NCI-H2227 (cell line): ENCODE measurements around the gene IL20RB.
A peak's percentile ranks its signal among the peaks of the same experiment; 100 is the strongest.

ENCODE experiments used
- DNase-seq: peaks from one replicate; lab custom pipeline; 2025; ENCODE audit not compliant: unreplicated experiment; lab: John Stamatoyannopoulos, UW

The IL20RB gene

GRCh38 chr3:136943436-136943835 lies 14.3 kb upstream of the IL20RB start:
- DNase-seq, result no peak

DNA sequence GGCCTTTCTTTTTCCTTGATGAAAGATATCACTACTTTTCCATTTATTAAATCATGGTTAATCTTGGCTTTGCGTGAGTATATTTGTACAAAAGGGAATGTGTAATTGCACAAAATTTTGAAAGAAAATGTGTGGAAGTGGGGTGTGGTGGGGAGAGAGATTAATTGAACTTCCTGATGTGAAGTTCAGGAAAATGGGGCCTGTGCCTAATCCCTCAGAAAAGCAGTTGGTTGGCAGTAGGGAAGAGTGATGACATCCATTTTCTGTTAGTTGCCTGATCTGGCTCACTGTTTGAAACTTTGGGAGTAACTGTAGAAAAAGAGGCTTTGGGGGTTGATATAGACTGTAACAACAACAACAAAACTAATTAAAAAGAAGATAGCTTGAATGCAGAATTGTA lies 10.8 kb upstream of the IL20RB start:
- DNase-seq, result no peak

DNA sequence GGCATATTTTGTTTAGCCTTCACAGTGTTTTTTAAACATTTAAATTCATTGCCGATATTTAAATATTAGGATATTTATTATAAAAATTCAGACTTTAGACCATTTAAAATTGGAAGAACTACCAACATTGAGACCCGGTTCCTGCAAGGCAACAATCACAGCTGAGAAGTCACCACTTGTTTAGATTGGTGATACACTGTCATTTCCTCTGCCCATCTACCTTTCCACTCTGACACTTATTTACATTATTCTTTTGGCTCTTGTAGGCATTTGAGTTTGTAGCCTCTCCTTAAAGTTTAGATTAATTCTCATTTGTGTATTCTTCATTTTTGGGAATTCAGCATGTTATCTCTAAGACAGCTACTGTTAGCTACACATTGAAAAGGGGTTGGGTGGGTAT lies 10.3 kb upstream of the IL20RB start:
- no peak for DNase-seq

GRCh38 chr3:136949146-136949545 lies 8.6 kb upstream of the IL20RB start:
- no peak for DNase-seq

DNA sequence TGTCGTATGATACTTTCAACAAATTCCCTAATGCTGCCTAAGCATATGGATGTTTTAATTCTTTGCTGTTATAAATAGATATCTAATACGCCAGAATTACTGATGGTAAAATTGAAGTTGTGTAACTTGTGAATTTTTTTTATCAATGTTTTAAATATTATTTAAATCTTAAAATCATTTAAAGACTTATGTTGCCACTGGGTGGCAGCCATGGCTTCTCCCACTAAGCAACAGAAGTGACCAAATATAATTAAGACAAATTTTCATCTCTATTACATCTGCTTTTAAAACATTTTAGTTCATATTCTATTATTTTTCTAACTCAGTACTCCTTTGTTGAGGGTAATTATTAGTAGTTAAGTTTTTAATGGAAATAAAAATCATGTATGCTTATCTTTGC lies 8.1 kb upstream of the IL20RB start:
- no peak for DNase-seq

- no peak for DNase-seq
These were observed 7.2 kb upstream of the IL20RB start for GRCh38 chr3:136950623-136951022.

DNA sequence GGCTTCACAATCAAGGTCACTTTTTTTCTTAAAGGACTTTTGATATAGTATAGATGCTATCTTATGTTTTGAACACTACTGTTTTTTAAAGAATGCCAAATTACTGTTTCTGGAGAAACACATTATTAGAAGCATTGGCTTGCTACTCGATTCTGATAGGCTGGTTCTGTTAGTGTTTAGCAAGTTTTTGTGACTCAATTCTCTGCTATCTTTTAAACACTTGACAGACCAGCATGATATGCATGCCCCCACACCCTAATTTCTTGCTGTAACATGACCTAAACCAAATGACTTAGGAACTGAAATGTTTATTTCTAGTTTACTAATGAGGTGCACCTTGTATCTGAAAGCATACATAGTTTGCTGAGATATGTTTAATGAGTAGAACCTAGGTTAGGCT lies 5.5 kb upstream of the IL20RB start:
- DNase-seq, result no peak

GRCh38 chr3:136954251-136954650 lies 3.5 kb upstream of the IL20RB start:
- DNase-seq, result no peak

DNA sequence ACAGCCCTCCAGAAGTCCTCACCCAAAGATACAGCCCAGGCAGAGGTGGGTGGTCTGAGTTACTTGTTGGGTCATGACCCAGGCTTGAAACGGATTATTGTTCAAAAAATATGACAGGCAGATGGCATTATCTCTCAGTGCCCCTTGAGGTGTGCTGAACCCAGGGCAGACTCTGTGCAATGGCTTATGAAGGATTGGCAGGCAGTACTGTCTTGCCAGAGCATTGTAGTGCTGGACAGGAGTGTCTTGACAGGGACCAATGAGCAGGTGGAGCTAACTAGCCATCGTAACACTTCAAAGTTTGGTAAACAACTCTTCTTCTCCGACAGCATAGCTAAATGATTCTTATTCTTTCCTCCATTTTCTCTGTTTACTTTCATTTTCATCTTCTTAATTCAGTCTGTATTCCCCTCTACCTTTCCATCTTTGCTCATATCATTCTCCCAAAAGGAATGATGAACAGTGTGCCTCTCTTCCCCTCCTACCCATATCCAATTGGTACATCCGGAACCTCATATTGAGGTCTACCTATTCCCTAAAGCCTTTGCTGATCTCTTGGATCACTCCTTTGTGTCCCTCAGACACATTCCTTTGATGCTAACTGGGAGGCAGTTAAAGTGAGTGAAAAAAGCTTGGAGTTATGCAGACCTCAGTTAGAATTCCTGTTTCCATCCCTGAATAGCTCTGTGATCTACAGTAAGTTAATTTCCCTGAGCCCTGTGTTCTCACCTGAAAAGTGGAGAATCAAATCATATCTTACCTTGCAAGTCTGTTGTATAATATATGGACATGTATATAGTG lies 2.6 kb upstream of the IL20RB start:
- DNase-seq, result no peak

GRCh38 chr3:136955813-136956212 lies 2.0 kb upstream of the IL20RB start:
- no peak for DNase-seq

- DNase-seq, result no peak
These were observed 812 bp upstream of the IL20RB start for GRCh38 chr3:136956971-136957370.

GRCh38 chr3:136958939-136959338 lies 1.2 kb downstream of the IL20RB start:
- DNase-seq, result no peak

DNA sequence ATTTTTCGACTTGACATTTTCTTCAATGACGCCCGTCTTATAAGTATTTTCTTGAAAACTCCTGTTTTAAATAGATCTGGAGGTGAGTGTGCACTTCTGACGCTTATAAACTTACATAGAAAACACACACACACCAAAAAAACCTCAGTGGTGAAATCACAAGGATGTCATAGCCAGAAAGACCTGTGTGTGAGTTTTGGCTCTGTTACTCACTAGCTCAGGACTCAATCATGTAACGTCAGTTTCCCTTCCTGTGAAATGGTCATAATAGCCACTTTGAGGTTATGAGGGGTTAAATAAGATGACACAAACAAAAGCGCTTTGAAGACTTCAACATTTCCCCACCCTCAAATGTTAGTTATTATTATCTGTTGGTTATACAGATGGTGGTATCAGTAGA lies 1.8 kb downstream of the IL20RB start:
- DNase-seq, result no peak

GRCh38 chr3:136960838-136961836 lies 3.4 kb downstream of the IL20RB start:
- DNase-seq, result no peak

GRCh38 chr3:136962927-136963326 lies 5.1 kb downstream of the IL20RB start:
- DNase-seq, result no peak

DNA sequence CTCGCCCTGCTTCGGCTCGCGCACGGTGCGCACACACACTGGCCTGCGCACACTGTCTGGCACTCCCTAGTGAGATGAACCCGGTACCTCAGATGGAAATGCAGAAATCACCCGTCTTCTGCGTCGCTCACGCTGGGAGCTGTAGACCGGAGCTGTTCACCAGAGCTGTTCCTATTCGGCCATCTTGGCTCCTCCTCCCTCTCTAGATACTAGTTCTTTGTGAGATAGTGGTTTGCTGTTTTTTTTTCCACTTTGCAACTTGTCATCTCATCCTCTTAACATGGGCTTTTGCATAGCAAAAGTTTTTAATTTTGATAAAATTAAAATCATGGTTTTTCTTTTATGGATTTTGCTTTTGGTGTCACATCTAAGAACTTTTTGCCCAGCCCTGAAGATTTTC lies 11.8 kb downstream of the IL20RB start:
- peak; percentile 26 for DNase-seq

DNA sequence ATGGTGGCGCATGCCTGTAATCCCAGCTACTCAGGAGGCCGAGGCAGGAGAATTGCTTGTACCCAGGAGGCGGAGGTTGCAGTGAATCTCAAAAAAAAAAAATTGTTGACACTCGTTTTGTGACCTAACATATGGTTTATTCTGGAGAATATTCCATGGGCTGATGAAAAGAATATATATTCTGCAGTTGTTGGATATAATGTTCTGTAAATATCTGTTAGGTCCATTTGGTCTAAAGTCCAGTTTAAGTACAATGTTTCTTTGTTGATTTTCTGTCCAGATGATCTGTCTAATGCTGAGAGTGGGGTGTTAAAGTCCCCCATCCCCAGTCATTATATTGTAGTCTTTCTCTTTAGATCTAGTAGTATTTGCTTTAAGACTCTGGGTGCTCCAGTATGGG lies 15.6 kb downstream of the IL20RB start:
- DNase-seq, result no peak

- DNase-seq, result no peak
These were observed 16.9 kb downstream of the IL20RB start for GRCh38 chr3:136974670-136975069.

GRCh38 chr3:136979204-136979603 lies 21.4 kb downstream of the IL20RB start:
- no peak for DNase-seq

GRCh38 chr3:136979684-136980083 lies 21.9 kb downstream of the IL20RB start:
- no peak for DNase-seq

DNA sequence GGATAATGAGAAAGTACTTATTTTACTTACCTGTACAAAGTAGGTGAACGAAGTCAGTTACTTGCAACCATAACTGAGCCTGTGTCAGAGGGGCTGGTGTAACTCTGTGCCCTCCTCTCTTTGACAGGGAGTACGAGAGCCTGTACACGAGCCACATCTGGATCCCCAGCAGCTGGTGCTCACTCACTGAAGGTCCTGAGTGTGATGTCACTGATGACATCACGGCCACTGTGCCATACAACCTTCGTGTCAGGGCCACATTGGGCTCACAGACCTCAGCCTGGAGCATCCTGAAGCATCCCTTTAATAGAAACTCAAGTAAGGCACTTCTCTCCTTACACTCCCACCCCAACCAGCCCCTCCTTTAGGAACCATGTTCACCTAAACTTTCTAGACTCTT lies 24.2 kb downstream of the IL20RB start:
- no peak for DNase-seq

- no peak for DNase-seq
These were observed 24.8 kb downstream of the IL20RB start for GRCh38 chr3:136982520-136983138.
